ENCODE results near the gene PRDX2.
"Not testable (repeated sequence)": the region's sequence is repeated elsewhere in the genome, so short reads cannot be mapped to it uniquely, and the experiment has no call there.

PRDX2 gene

DNA sequence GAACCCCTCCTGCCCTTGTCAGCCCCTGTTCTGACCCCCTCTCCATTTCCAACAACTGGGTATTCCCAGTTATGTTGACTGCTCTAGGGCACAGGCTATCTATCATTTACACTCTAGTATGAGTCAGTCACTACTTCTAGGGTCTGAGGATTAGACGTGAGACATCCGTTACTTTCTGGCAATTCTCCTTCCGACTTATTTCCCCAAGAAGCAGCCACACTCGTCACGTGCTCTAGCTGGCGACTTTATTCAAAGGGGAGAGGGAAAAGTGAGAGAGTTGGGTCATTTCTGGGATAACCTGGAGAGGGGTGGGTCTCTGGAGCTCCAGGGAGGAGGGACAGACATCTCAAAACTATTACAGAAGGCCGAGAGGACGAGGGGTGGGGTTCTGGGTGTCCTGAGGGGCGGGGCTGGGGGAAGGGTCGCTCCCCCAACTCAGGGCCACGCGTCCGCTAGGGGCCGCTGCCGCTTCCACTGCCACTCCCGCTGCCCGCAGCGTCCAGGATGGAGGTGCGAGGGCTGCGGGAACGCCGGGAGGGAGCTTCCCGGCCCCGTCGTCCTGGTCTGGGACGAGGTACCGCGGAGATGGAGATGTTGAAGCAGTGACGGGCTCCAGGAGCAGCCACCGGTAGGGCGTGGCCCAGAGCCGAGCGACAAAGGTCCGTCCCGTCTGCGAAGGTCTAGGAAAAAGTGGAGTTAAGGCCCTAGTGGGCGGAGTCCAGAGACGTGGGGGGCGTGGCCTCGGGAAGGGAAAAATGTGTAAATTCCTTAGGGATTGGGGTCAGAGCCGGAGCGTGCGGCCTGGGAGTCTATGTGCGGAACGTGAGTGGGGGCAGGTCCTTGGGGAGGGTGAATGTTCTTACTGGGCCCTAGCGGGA, 23.9 kb upstream of the PRDX2 start:
- no peak for DNase-seq

DNA sequence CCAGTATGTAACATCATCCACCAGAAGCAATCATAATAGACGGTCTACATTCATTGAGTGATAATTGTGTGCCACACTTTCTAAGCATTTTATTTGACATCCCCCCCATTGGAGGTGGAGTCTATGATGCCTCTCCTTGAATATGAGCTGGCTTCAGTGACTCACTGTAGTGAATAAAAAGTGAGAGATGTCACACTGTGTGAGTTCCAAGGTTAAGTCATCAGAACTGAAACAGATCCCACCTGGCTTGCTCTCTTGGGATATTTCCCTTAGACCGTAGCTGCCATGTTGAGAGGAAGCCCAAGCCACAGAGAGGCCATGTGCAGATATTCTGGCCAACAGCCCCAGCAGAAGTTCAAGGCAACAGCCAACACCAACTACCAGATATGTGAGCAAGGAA, 20.2 kb upstream of the PRDX2 start:
- no peak for DNase-seq

DNA sequence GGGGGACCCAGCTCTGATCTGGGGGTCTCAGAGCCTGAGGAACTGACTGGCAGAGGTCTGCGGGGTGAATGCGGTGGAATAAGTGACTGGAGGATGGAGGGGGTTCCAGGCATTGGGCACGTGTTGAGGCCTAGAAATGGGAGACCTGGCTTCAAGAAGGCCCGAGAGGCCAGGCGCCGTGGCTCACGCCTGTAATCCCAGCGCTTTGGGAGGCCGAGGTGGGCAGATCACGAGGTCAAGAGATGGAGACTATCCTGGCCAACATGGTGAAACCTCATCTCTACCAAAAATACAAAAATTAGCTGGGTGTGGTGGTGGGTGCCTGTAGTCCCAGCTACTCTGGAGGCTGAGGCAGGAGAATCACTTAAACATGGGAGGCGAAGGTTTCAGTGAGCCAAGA, 16.2 kb upstream of the PRDX2 start:
- not testable (repeated sequence) for DNase-seq

DNA sequence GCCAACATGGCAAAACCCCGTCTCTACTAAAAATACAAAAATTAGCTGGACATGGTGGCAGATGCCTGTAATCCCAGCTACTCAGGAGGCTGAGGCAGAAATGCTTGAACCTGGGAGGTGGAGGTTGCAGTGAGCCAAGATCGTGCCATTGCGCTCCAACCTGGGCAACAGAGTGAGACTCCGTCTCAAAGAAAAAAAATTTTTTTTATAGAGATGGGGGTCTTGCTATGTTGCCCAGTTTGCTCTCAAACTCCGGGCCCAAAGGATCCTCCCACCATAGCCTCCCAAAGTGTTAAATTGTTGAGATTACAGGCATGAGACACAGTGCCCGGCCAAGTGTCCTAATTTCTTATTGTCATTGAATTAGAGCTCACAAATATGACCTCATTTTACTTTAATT, 15.6 kb upstream of the PRDX2 start:
- DNase-seq = not testable (repeated sequence)

DNA sequence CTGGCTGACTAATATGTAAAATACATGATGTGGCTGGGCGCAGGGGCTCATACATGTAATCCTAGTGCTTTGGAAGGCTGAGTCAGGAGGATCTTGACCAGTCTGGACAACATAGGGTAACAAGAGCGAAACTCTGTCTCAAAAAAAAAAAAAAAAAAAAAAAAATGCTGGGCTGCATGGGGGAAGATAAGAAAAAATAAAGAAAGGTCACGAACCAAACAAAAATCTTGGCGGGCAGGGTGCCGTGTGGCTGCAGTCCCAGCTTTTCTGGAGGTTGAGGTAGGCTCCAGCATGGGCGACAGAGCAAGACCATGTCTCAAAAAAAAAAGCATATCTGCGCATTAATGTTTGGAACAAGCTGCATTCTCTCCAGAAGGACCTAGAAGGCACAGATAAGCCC, 13.5 kb upstream of the PRDX2 start:
- DNase-seq = no peak

DNA sequence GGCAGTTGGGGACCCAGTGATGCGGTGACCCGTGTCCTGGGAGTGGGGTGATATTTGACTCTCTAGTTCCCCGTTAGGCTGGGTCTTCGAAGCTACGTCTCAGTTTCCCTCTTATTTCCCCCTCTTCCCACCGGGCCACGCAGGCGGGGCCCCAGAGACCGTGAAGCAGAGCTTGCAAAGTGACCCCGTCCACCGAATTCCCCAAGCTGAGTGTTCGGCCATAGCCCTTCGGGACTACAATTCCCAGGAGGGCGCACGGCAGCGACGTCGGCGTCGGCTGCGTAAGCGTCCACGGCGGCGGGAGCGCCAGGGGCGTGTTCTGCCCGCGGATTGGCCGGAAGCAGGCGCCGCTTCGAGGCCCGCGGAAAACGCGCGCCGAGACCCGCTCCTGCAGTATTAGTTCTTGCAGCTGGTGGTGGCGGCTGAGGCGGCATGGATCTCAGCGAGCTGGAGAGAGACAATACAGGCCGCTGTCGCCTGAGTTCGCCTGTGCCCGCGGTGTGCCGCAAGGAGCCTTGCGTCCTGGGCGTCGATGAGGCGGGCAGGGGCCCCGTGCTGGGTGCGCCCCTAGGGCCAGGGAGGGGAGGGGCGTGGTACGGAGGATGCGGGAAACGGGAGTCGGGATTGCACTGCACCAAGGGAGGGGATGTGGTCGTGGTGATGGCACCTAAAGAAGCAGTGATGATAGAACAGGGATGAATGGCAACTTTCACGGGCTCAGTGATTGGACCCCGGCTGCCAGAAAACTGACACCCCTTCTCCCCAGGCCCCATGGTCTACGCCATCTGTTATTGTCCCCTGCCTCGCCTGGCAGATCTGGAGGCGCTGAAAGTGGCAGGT, 4.9 kb upstream of the PRDX2 start, which contains the start of gene RNASEH2A:
Gene RNASEH2A (plus strand): TSS at position 343 of the 840 bp plus-strand sequence. CDS start 90 bp downstream, at position 433.
- DNase-seq = peak; percentile 88

DNA sequence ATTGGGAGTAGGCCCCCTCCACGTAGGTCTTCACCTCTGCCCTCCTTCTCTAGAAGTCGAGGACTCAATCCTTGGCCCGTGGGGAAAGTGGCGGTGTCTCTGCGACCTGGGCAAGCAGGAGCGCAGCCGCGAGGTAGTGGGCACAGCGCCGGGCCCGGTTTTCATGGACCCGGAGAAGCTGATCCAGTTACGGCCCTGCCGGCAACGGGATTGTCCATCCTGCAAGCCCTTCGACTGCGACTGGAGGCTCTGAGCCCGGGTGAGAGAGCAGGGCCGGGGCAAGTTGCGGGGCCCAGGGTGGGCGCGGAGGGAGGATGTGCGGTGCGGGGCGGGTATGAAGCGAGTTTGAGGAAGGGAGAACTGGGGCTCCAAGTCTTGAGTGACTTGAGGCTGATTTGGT, 2.5 kb upstream of the PRDX2 start:
- DNase-seq = no peak

DNA sequence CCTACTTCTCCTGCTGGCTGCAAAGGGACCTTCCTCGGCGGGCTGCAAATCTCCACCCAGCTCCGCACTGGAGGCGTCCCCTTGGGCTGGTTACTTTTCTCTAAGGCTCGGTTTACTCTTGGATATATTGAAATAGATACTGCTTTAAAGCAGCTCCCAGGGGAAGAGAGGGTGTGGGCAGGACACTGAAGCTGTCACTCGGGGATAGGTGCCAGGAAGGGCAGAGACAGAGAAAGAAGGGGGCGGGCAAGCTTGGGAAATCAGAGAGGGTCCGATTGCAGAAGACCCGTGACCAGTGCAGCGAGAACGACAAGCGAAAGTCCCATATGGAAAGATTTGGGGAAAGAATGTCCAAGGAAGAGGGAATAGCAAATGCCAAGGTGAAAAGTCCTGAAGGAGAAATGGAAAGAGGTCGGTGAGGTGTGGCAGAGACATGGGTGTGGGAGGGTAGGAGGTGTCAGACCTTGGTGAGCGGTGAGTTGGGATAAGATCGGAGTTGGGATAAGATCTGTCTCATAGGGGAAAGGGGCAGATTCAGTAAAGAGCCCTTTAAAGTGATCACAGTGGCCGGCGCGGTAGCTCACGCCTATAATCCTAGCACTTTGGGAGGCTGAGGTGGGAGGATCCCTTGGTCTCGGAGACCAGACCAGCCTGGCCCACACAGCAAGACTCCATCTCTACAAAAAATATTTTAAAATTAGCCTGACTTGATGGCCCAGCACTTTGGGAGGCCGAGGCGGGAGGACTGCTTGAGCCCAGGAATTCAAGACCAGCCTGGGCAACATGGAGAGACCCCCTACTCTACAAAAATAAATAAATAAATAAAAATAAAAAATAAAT, 887 bp upstream of the PRDX2 start:
- no peak for DNase-seq

DNA sequence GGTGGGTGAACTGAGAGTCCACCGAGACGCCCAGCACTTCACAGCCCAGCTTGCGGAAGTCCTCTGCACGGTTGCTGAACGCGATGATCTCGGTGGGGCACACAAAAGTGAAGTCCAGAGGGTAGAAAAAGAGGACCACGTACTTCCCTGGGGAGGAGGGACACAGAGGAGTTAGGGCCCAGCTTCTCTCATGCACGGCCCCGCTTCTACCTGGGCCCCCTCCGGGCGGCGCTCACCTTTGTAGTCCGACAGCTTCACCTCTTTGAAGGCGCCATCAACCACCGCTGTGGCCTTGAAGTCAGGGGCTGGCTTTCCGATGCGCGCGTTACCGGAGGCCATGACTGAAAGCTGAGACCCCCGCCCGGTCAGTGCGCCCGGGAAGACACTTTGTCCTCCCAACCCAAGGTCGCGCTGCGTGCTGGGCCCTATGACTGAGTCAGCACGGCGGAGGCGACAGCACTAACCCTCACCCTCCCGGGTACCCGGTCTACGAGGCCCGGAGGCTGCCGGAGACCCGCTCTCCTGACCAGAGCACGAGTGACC, 606 bp downstream of the PRDX2 start:
- DNase-seq = no peak

DNA sequence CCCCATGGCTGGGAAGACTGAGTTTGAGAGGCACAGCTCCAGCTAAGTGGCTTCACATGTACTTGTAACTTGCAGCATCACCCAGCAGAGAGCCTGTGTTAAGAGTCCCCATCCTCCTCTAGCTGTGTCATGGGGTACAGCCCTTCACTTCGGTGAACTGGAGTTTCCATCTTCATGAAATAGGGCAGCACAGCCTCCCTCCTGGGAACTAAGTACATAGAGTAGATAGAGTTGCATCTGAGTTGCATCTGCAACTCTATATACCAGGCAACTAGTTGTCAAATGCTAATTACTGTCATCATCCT, 1.2 kb downstream of the PRDX2 start:
- no peak for DNase-seq

DNA sequence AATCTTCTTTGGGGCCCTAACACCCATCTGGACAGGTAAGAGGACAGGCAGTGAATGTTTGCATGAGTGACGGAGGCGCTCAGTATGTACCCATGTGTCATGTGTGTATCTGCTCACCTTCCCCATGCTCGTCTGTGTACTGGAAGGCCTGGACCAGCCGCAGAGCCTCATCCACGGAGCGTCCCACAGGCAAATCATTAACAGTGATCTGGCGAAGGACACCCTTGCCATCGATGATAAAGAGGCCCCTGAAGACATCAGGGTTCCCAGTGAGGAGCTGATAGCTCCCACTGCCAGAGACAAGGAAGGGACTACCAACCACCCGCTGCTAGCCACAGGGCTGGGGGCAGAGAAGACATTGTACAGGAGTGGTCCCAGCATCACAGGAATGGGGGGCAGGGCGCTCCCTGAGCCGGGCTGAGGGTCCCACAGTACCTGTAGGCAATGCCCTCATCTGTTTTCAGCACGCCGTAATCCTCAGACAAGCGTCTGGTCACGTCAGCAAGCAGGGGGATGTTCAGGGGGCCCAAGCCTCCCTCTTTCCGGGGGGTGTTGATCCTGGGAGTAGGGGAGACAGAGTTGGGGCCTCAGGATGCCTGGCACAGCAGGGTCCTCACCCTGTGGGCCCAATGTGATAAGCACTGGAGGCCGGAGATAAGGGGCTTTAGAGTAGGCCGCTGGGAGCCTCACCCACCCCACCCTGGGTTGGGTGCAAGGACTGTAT, 1.7 kb downstream of the PRDX2 start:
- DNase-seq = no peak

DNA sequence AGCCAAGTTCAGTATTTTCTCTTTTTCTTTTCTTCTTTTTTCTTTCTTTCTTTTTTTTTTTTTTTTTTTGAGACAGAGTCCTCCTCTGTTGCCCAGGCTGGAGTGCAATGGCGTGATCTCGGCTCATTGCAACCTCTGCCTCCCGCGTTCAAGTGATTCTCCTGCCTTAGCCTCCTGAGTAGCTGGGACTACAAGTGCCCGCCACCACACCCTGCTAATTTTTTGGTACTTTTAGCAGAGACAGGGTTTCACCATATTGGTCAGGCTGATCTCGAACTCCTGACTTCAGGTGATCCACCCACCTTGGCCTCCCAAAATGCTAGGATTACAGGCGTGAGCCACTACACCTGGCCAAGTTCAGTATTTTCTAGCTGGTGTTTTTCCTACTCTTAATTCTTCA, 4.0 kb downstream of the PRDX2 start:
- not testable (repeated sequence) for DNase-seq

DNA sequence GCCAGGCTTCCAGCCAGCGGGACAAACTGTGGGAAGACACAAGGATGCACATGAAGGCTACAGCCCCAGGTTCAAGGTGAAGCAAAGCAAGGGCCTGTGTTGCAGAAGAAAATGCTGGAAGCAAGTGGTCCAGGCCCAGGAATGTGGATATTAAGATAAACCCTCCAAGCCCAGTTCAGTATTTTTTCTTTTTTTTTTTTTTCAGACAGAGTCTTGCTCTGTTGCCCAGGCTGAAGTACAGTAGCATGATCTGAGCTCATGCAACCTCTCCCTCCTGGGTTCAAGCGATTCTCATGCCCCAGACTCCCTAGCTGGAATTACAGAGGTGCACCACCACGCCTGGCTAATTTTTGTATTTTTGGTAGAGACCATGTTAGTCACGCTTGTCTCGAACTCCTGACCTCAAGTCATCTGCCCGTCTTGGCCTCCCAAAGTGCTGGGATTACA, 4.4 kb downstream of the PRDX2 start:
- no peak for DNase-seq

DNA sequence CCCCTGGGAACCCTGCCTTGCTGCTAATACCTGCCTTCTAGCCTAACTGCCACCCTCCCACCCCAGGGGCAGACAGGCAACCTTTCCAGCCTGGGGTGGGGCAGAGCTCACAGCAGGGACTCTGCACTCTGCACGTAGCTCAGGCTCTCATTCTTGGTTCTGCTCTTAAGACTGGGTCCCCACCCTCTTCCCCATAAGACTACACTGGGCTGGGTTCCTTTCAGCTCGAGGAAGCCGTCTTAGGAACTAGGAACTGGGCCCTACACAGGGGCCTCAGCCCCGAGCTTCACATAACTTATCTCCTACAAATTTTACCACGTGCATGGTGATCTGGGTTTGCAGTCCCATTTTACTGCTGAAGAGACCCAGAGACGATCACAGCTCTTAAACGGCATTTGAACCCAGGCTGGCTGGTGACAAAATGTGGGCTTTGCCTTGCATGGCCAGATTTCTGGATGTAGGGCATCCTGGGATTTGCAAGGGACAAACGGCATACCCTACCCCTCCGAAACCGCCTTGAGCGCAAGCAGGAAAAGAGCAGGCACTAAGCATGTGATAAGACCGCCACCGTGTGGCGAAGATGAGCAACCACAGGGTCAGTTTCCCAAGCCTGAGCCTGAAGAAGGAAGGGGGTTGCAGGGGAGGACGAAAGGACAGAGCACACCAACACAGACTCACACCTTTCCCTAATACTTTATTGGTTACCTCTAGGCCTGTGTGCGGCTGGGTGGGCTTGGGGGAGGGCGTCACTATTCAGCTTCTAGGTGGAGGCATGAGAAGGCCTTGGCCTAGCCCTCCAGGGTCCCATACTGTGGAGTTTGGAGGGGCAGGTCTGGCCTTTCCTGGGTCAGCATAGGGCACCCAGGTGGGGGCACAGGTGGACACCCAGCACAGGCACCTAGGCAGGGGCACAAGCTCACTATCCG, 5.2 kb downstream of the PRDX2 start:
- DNase-seq = peak; percentile 79 to 83

DNA sequence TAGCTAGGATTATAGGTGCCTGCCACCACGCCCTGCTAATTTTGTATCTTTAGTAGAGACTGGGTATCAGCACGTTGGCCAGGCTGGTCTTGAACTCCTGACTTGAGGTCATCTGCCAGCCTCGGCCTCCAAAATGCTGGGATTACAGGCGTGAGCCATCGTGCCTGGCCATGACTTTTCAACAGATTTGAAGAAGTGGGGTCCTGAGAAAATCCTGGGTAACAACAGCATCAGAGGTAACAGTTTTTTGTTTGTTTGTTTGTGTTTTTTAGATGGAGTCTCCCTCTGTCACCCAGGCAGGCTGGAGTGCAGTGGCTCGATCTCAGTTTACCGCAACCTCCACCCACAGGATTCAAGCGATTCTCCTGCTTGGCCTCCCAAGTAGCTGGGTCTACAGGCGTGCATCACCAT, 6.6 kb downstream of the PRDX2 start:
- DNase-seq = peak in 1 of 2 donors; percentile 45

DNA sequence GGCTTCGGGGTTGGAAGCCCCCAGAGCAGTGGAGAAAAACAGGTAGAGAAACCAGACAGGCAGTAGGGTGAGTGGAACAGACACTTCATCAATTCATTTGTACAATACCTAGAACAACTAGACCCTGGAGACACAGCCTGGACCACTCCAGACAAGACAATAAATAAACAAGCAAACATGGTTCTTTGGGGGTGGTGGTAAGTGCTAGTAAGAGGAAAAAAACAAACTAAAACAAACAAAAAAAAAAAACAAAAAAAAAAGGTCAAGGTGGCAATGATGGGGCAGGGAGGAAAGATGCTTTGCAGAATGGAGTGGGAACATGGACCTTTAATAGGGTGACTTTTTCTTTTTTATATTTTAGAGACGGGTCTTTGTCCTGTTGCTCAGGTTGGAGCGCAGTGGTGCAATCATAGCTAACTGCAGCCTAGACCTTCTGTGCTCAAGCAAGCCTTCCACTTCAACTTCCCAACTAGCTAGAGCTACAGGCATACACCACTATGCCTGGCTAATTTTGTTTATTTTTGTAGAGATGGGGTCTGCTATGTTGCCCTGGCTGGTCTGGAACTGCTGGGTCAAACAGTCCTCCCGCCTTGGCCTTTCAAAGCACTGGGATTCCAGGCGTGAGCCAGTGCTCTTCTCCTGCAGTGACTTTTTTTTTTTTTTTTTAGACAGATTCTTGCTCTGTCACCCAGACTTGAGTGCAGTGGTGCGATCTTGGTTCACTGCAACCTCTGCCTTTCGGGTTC, 7.2 kb downstream of the PRDX2 start:
- peak; percentile 42 to 51 for DNase-seq

DNA sequence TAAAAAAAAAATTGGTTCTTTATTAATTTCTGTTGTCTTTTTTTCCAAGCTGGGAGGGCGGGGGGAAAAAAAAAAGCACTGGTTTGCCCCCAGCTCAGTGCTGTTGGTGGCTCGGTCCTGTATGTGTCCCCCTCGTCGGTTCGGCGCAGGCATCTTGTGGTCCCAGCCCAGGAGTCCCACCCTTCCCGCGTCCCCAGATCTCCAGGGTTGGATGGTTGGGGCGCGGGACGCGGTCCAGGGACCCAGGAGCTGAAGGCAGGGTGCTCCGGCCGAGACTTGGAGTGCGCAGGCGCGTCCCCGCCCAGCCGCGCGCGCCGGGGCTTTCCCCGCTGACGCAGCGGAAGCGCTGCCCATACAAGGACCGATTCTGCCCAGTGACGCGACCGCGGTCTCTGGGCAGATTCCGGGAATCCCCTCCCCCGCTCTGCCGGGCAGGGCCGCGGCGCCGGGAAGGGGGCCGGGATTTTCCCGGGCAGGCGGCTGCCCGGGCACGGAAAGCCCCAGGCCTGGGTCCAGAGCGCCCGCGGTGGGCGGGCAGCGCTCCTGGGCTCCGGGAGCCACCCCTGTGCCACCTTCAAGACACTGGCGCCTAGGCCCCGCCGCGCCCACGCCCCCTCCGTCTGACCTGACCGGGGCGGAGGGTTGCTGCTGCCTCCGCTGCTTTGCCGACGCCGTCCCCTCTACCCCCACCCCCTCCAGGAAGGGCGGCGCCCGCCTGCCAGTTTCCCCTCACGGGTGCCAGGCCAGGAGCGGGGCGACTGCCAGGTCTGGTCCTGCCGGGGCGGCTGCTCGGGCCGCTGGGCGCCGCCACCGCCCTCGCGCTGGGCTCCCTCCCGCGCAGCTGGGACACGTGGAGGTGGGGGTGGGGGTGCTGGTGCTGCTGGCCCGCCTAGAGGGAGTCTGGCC, 8.1 kb downstream of the PRDX2 start:
- DNase-seq = peak; percentile 96 to 97

DNA sequence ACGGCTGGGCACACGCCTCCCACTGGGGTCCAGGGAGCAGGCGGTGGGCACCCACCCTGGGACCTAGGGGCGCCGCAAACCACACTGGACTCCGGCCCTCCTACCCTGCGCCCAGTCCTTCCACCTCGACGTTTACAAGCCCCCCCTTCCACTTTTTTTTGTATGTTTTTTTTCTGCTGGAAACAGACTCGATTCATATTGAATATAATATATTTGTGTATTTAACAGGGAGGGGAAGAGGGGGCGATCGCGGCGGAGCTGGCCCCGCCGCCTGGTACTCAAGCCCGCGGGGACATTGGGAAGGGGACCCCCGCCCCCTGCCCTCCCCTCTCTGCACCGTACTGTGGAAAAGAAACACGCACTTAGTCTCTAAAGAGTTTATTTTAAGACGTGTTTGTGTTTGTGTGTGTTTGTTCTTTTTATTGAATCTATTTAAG, 8.7 kb downstream of the PRDX2 start:
- DNase-seq = no peak
